K562 (cell line): ENCODE measurements around the gene WDR18. TPM values are rescaled to one million over a fixed set of nuclear protein-coding genes. Genes with fewer than 3 reads are reported as not detected.

Experiments used
- C11orf30 ChIP-seq: fragments of 450-650 bp; IDR thresholded peaks from 2 replicates; pipeline ENCODE4 v1.6.1; 2016; ENCODE audit warnings: low read depth, mild to moderate bottlenecking
- CHD1 ChIP-seq: fragments of 200-600 bp; sonication (generic); IDR thresholded peaks from one replicate; pipeline ENCODE4 v1.6.1; 2012; ENCODE audit warnings: mild to moderate bottlenecking, moderate library complexity, low read length, inconsistent platforms
- DMBX1 ChIP-seq: fragments of 250-450 bp; sonication (Bioruptor Pico); IDR thresholded peaks from 2 replicates; pipeline ENCODE4 v1.8.0; 2022; ENCODE audit warnings: inconsistent platforms, mild to moderate bottlenecking, moderate library complexity, borderline replicate concordance
- ETS2 ChIP-seq: IDR thresholded peaks from 2 replicates; pipeline ENCODE4 v1.6.1; 2016; ENCODE audit warnings: borderline replicate concordance, missing genetic modification characterization, mild to moderate bottlenecking, moderate library complexity, missing compliant biosample characterization; ENCODE audit not compliant: poor library complexity, severe bottlenecking
- HIVEP1 ChIP-seq: fragments of 250-450 bp; sonication (Bioruptor Pico); IDR thresholded peaks from 2 replicates; pipeline ENCODE4 v1.4.0; 2020; ENCODE audit warnings: mild to moderate bottlenecking
- RAD21 ChIP-seq, 2 experiments: fragments of 250-450 bp in 1 of 2; fragments of 450-650 bp in 1 of 2; sonication (Bioruptor Pico) in 1 of 2; formaldehyde crosslinking in 1 of 2; IDR thresholded peaks in 1 of 2; conservative IDR thresholded peaks in 1 of 2; 2 replicates each; pipeline versions ENCODE4 v1.4.0 to v1.8.0; 2020 to 2022; ENCODE audit warnings: mild to moderate bottlenecking in 2 of 2, moderate library complexity in 1 of 2
- RBM15 ChIP-seq: fragments of 200-400 bp; formaldehyde crosslinking; IDR thresholded peaks from 2 replicates; pipeline ENCODE4 v1.6.1; 2018; ENCODE audit warnings: mild to moderate bottlenecking, low read length, moderate library complexity; ENCODE audit not compliant: insufficient read depth
- SAP30 ChIP-seq: fragments of 200-600 bp; sonication (generic); IDR thresholded peaks from 2 replicates; pipeline ENCODE4 v1.6.1; 2012; ENCODE audit warnings: borderline replicate concordance, low read depth, mild to moderate bottlenecking, moderate library complexity, low read length, control low read depth, inconsistent platforms; ENCODE audit not compliant: insufficient read depth, poor library complexity, severe bottlenecking
- SMAD1 ChIP-seq: fragments of 150-350 bp; IDR thresholded peaks from 2 replicates; pipeline ENCODE4 v1.6.1; 2014; ENCODE audit warnings: low read length, low read depth; ENCODE audit not compliant: partially characterized antibody
- SRF ChIP-seq, 2 experiments: fragments of 250-450, 450-650 bp in 1 of 2; sonication (Bioruptor Pico) in 1 of 2; sonication (generic) in 1 of 2; formaldehyde crosslinking; IDR thresholded peaks; 2 replicates each; pipeline versions ENCODE4 v1.5.0 to v1.5.1; 2020 to 2022; ENCODE audit warnings: mild to moderate bottlenecking in 1 of 2, missing genetic modification reagents in 1 of 2
- TCF7L2 ChIP-seq: fragments of 150-350 bp; IDR thresholded peaks from 2 replicates; pipeline ENCODE4 v1.6.1; 2016; ENCODE audit warnings: low read depth, mild to moderate bottlenecking, low read length, moderate library complexity
- TOE1 ChIP-seq, 2 experiments: fragments of 450-650 bp in 1 of 2; sonication (generic) in 1 of 2; formaldehyde crosslinking in 1 of 2; IDR thresholded peaks; 2 replicates each; pipeline versions ENCODE4 v1.7.1 to v1.8.0; 2016 to 2022; ENCODE audit warnings: borderline replicate concordance in 2 of 2, mild to moderate bottlenecking in 2 of 2, antibody characterized with exemption in 1 of 2, inconsistent platforms in 1 of 2, low read depth in 1 of 2, missing genetic modification reagents in 1 of 2, moderate library complexity in 1 of 2
- ZNF217 ChIP-seq: sonication (generic); formaldehyde crosslinking; IDR thresholded peaks from 2 replicates; pipeline ENCODE4 v1.8.0; 2022; ENCODE audit warnings: mild to moderate bottlenecking, missing genetic modification reagents
- ZNF589 ChIP-seq: fragments of 200-800 bp; sonication (Bioruptor generic); IDR thresholded peaks from 2 replicates; pipeline ENCODE4 v1.6.1; 2016; ENCODE audit warnings: low read depth, missing genetic modification characterization, missing compliant biosample characterization
- ZNF717 ChIP-seq: fragments of 250-450 bp; sonication (Bioruptor Pico); IDR thresholded peaks from 2 replicates; pipeline ENCODE4 v1.5.0; 2021
- polyA plus RNA-seq, 8 experiments: library from polyadenylated mRNA; depleted of rRNA in 4 of 8; stranded (reverse) in 5 of 8; unstranded in 3 of 8; fragments of >200 nt; fragmentation: Nextera tagmentation in 2 of 8; fragmentation: Illumina TruSeq in 1 of 8; extraction: Ambion mirVana in 2 of 8; extraction: Trizol in 1 of 8; gene quantifications; 2 replicates each; pipeline versions ENCODE4 v1.2.1 to v1.2.3, GENCODE V29; 2011 to 2014; ENCODE audit warnings: inconsistent platforms in 1 of 8, missing spikeins in 1 of 8
- total RNA-seq, 7 experiments: library from RNA; depleted of rRNA in 6 of 7; stranded (reverse); fragments of >200 nt in 6 of 7; fragmentation: Illumina TruSeq in 2 of 7; extraction: Trizol in 2 of 7; gene quantifications; 2 replicates each; pipeline versions ENCODE4 v1.2.1 to v1.2.3, GENCODE V29; 2011 to 2021; ENCODE audit warnings: low replicate concordance in 1 of 7
- TF ChIP-seq, protein P1 (sequence below): fragments of 450-650 bp; IDR thresholded peaks from 2 replicates; pipeline ENCODE4 v1.6.1; 2017; ENCODE audit warnings: mild to moderate bottlenecking, moderate library complexity
- TF ChIP-seq, protein P2 (sequence below): fragments of 250-450 bp; sonication (Bioruptor Pico); IDR thresholded peaks from 2 replicates; pipeline ENCODE4 v1.8.0; 2022; ENCODE audit warnings: inconsistent platforms, mild to moderate bottlenecking, moderate library complexity, borderline replicate concordance
- TF ChIP-seq, protein P3 (sequence below), 2 experiments: fragments of 450-650 bp; conservative IDR thresholded peaks; 2 replicates each; pipeline ENCODE4 v1.6.1; 2017; ENCODE audit warnings: mild to moderate bottlenecking in 2 of 2, moderate library complexity in 2 of 2
- TF ChIP-seq, protein P4 (sequence below): sonication (generic); formaldehyde crosslinking; IDR thresholded peaks from 2 replicates; pipeline ENCODE4 v1.4.0; 2020; ENCODE audit warnings: mild to moderate bottlenecking, missing genetic modification reagents

Gene WDR18
- total and polyA plus RNA-seq, 9 of the 15 experiments (the other 6 are each of a cell fraction or from before 2014, with no cell fraction given) = 0.65 to 181 (median 30.1) TPM

DNA sequence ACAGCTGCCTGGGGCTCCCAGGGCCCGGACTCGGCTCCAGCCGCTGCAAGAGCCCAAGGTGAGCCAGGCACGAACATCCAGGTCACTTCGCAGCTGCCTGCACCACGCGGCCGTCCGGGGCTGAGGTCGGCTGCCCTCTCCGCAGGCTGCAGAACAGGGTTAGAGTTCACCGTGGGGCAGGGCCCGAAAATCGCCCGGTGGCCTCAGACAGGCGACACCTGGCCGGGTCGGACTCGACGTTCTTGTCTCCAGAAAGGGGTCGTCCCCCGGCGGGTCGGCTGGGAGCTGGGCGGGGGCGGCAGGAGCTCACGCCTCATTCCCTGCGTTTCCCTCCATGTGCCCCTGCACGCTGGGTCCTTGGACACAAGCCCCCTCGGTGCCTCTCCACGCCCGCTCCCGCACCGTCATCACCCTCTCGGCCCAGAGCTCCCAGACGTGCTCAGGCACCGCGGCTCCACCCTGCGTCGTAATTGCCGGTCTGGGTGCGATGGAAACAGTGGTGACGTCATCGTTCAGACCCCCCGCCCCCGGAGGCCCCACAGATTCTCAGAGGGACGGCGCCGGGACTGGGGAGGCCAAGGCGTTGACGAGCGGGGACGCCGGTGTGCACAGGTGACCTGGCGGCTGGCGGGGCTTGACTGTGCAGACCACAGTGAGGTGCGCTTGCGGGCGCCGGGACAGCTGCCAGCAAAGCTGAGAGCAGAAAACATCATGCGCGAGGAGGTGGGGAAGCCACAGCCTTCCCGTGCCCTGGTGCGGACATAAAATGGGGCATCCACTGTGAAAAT lies 12.1 kb downstream of the WDR18 start (continued):
- TF ChIP-seq, protein P1, sequence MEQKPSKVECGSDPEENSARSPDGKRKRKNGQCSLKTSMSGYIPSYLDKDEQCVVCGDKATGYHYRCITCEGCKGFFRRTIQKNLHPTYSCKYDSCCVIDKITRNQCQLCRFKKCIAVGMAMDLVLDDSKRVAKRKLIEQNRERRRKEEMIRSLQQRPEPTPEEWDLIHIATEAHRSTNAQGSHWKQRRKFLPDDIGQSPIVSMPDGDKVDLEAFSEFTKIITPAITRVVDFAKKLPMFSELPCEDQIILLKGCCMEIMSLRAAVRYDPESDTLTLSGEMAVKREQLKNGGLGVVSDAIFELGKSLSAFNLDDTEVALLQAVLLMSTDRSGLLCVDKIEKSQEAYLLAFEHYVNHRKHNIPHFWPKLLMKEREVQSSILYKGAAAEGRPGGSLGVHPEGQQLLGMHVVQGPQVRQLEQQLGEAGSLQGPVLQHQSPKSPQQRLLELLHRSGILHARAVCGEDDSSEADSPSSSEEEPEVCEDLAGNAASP = no peak
- TF ChIP-seq ETS2 (tag) (no peak), ZNF589 (CRISPR knock-in tag) (no peak), SMAD1 (no peak), HIVEP1 (CRISPR knock-in tag) (no peak), SRF (CRISPR knock-in tag; IDR thresholded peaks at IDR 0.05) (no peak; a peak in 1 of 4 replicates), SAP30 (peak; percentile 39), TCF7L2 (no peak), RBM15 (no peak), CHD1 (no peak), ZNF217 (CRISPR knock-in tag) (no peak), TOE1 (IDR thresholded peaks at IDR 0.05; ENCODE audit: borderline replicate concordance) (0 out of 2 replicates have a peak, but pooled peaks have one; percentile 19), TOE1 (CRISPR knock-in tag; IDR thresholded peaks at IDR 0.05; ENCODE audit: borderline replicate concordance, low read depth) (no peak), RAD21 (CRISPR knock-in tag; conservative IDR thresholded peaks at IDR 0.05 in 1 of 2, IDR thresholded peaks at IDR 0.05 in 1 of 2) (no peak), ZNF717 (CRISPR knock-in tag) (no peak), DMBX1 (CRISPR knock-in tag) (no peak), C11orf30 (no peak)
- TF ChIP-seq, protein P2, sequence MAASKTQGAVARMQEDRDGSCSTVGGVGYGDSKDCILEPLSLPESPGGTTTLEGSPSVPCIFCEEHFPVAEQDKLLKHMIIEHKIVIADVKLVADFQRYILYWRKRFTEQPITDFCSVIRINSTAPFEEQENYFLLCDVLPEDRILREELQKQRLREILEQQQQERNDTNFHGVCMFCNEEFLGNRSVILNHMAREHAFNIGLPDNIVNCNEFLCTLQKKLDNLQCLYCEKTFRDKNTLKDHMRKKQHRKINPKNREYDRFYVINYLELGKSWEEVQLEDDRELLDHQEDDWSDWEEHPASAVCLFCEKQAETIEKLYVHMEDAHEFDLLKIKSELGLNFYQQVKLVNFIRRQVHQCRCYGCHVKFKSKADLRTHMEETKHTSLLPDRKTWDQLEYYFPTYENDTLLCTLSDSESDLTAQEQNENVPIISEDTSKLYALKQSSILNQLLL (CRISPR knock-in tag) = no peak
- TF ChIP-seq, protein P3, sequence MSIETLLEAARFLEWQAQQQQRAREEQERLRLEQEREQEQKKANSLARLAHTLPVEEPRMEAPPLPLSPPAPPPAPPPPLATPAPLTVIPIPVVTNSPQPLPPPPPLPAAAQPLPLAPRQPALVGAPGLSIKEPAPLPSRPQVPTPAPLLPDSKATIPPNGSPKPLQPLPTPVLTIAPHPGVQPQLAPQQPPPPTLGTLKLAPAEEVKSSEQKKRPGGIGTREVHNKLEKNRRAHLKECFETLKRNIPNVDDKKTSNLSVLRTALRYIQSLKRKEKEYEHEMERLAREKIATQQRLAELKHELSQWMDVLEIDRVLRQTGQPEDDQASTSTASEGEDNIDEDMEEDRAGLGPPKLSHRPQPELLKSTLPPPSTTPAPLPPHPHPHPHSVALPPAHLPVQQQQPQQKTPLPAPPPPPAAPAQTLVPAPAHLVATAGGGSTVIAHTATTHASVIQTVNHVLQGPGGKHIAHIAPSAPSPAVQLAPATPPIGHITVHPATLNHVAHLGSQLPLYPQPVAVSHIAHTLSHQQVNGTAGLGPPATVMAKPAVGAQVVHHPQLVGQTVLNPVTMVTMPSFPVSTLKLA (conservative IDR thresholded peaks at IDR 0.05) = peak in 1 of 2 experiments; percentile 51; a peak in 2 of 4 replicates
- TF ChIP-seq, protein P4, sequence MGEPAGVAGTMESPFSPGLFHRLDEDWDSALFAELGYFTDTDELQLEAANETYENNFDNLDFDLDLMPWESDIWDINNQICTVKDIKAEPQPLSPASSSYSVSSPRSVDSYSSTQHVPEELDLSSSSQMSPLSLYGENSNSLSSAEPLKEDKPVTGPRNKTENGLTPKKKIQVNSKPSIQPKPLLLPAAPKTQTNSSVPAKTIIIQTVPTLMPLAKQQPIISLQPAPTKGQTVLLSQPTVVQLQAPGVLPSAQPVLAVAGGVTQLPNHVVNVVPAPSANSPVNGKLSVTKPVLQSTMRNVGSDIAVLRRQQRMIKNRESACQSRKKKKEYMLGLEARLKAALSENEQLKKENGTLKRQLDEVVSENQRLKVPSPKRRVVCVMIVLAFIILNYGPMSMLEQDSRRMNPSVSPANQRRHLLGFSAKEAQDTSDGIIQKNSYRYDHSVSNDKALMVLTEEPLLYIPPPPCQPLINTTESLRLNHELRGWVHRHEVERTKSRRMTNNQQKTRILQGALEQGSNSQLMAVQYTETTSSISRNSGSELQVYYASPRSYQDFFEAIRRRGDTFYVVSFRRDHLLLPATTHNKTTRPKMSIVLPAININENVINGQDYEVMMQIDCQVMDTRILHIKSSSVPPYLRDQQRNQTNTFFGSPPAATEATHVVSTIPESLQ = no peak
